ENCODE measurements around the gene SMG6.

GRCh38 chr17:2203818-2204217 lies 99.8 kb downstream of the SMG6 start:
- TF ChIP-seq GATA3 (IDR thresholded peaks at IDR 0.05; ENCODE audit: low read depth, low read length): no peak
- no peak for TF ChIP-seq GATA2 (IDR thresholded peaks at IDR 0.05; ENCODE audit: low read depth, low read length)

Data from SH-SY5Y (cell line).